CD4-positive, alpha-beta T cell (primary cell): ENCODE results near the gene CNNM3. TPM values are rescaled to one million over a fixed set of nuclear protein-coding genes. Genes with fewer than 3 reads are reported as not detected.

ENCODE experiments used
- ATAC-seq: fragments of 200-7000 bp; cut with Tn5 transposase; one replicate; pipeline ENCODE4 v1.10.0; 2022; ENCODE audit warnings: mild to moderate bottlenecking; ENCODE audit not compliant: poor library complexity
- CTCF ChIA-PET: fragments of 350-600 bp; sonication (Branson Sonifier 250); formaldehyde crosslinking; loops from one replicate; lab custom pipeline; 2021; ENCODE audit warnings: antibody characterized with exemption, inconsistent platforms; lab: Charles Lee
- POLR2A ChIA-PET: fragments of 350-600 bp; sonication (Branson Sonifier 250); formaldehyde crosslinking; loops from one replicate; lab custom pipeline; 2021; ENCODE audit warnings: antibody characterized with exemption, inconsistent platforms; lab: Charles Lee
- DNase-seq, 14 experiments: peaks; one replicate each; pipeline ENCODE4 v3.0.0-alpha.2; 2013 to 2020; ENCODE audit warnings: mixed read lengths in 2 of 14
- H3K27ac ChIP-seq, 2 donors: one replicate each; pipeline versions ENCODE4 v1.5.1 to v1.7.0; 2013; ENCODE audit warnings: low read length in 2 of 2, low read depth in 1 of 2, mild to moderate bottlenecking in 1 of 2
- H3K27me3 ChIP-seq, 2 experiments: 1 replicate in 1 of 2; 2 replicates in 1 of 2; pipeline versions ENCODE4 v1.6.1 to v1.7.0; 2013; ENCODE audit warnings: low read length in 2 of 2, control low read depth in 1 of 2, mild to moderate bottlenecking in 1 of 2, moderate library complexity in 1 of 2; ENCODE audit not compliant: insufficient read depth in 2 of 2, control insufficient read depth in 1 of 2
- H3K36me3 ChIP-seq: one replicate; pipeline ENCODE4 v1.6.1; 2013; ENCODE audit warnings: low read length, control low read depth; ENCODE audit not compliant: insufficient read depth
- H3K4me1 ChIP-seq: one replicate; pipeline ENCODE4 v1.6.1; 2013; ENCODE audit warnings: low read length, control low read depth; ENCODE audit not compliant: insufficient read depth
- H3K4me3 ChIP-seq: one replicate; pipeline ENCODE4 v1.5.1; 2013; ENCODE audit warnings: mild to moderate bottlenecking, low read length, moderate library complexity
- H3K9me3 ChIP-seq, 2 experiments: 1 replicate in 1 of 2; 2 replicates in 1 of 2; pipeline versions ENCODE4 v1.6.1 to v1.7.0; 2013; ENCODE audit warnings: low read length in 2 of 2, mild to moderate bottlenecking in 2 of 2, control low read depth in 1 of 2, moderate library complexity in 1 of 2; ENCODE audit not compliant: control insufficient read depth in 1 of 2, insufficient read depth in 1 of 2
- H3K27ac Mint-ChIP-seq: one replicate; pipeline ENCODE4 v1.8.0; 2020; ENCODE audit warnings: mixed read lengths
- H3K27me3 Mint-ChIP-seq: one replicate; pipeline ENCODE4 v1.8.0; 2021; ENCODE audit warnings: mixed read lengths
- H3K36me3 Mint-ChIP-seq: one replicate; pipeline ENCODE4 v1.8.0; 2021; ENCODE audit warnings: low read depth, mixed read lengths
- H3K4me1 Mint-ChIP-seq: one replicate; pipeline ENCODE4 v1.8.0; 2021; ENCODE audit warnings: low read depth, mixed read lengths
- H3K4me3 Mint-ChIP-seq: one replicate; pipeline ENCODE4 v1.8.0; 2020; ENCODE audit warnings: mild to moderate bottlenecking, mixed read lengths
- H3K9me3 Mint-ChIP-seq: one replicate; pipeline ENCODE4 v1.8.0; 2020; ENCODE audit warnings: mixed read lengths
- intact Hi-C, 2 experiments: fragments of 100-400 bp; cut with DNase I in 1 of 2; cut with micrococcal nuclease in 1 of 2; formaldehyde crosslinking; loops; one replicate each; pipeline versions ENCODE4 v1.15.1 to v1.9.0; 2023 to 2025; cut with DNase I, micrococcal nuclease
- total RNA-seq, 174 experiments: library from RNA in 2 of 174; stranded (reverse) in 2 of 174; gene quantifications; one replicate each; pipeline ENCODE4 v1.2.3 and lab custom pipeline; 2021 to 2026
- TF ChIP-seq, protein P1 (sequence below): fragments of 200-600 bp; IDR thresholded peaks from one replicate; pipeline ENCODE4 v1.8.0; 2022; ENCODE audit warnings: antibody characterized with exemption, mild to moderate bottlenecking

CNNM3 gene
- total RNA-seq, 2 experiments from 2014 or later: 48.7 to 53.5 TPM

DNA sequence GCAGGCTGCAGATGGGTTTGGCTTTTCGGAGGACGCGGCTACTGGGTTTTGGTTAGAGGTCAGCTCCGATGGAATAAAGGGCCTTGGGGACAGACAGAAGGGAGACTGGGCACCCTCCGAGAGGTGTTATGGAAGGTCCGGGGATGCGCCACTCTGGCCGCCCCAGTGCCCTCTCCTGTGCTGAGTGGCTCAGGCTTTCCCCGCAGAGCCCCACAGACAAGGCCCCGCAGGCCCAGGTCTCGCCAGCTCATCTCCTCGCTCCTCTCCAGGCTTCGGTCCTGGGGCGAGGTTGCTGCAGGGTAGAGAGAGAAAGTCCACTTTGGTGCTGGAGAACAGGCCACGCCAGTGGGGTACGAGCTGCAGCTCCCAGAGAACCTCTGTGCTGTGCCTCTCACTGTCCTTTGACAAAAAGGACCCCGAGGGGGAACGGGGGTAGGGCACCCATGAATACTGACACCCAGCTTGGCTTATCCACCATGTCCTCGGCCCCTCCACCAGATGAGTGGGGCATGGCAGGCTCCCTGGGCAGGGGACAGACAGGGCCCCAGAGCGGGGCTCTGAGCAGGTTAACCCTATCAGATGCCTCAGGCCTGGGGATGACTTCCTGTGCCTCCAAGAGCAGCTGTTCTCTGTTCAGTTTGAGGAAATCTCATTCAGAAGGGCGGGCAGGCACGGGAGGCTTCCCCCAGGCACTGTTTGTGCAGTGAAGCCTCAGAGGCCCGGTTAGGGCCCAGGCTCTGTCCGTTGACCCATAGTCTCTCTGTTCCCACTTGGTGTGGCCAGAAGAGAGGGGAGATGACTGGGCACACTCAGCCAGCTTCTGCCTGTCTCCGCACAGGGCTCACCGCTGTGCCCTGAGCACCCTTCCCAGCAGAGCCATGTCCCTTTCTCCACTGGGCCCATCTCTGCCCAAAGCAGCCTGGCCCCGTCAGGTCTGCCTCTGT lies 15.7 kb upstream of the CNNM3 start:
- DNase-seq: no peak
- peaks cover 16% of the 10 kb centered on the region for H3K36me3 Mint-ChIP-seq
- no peak overlapping the region for H3K4me3 Mint-ChIP-seq
- CTCF ChIA-PET: interaction anchor here (0.5 to 1.3 kb wide), 12 partner anchors 9 to 393 kb away, joined by 3 to 9 read pairs (median 4); no protein-coding TSS in a partner anchor
- H3K27me3 Mint-ChIP-seq: no peaks in the 10 kb centered on the region
- H3K9me3 Mint-ChIP-seq: no peaks in the 10 kb centered on the region
- TF ChIP-seq, protein P1, sequence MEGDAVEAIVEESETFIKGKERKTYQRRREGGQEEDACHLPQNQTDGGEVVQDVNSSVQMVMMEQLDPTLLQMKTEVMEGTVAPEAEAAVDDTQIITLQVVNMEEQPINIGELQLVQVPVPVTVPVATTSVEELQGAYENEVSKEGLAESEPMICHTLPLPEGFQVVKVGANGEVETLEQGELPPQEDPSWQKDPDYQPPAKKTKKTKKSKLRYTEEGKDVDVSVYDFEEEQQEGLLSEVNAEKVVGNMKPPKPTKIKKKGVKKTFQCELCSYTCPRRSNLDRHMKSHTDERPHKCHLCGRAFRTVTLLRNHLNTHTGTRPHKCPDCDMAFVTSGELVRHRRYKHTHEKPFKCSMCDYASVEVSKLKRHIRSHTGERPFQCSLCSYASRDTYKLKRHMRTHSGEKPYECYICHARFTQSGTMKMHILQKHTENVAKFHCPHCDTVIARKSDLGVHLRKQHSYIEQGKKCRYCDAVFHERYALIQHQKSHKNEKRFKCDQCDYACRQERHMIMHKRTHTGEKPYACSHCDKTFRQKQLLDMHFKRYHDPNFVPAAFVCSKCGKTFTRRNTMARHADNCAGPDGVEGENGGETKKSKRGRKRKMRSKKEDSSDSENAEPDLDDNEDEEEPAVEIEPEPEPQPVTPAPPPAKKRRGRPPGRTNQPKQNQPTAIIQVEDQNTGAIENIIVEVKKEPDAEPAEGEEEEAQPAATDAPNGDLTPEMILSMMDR: no peak
- H3K4me1 Mint-ChIP-seq: peaks cover 4% of the 10 kb centered on the region
- H3K27ac ChIP-seq: no peak overlapping the region
- H3K27ac Mint-ChIP-seq: no peak overlapping the region
- peaks cover 26% of the 10 kb centered on the region for H3K4me1 ChIP-seq
- H3K36me3 ChIP-seq: peaks cover 20% of the 10 kb centered on the region
- H3K9me3 ChIP-seq: no peaks in the 10 kb centered on the region
- peak; percentile 32 for ATAC-seq
- POLR2A ChIA-PET: interaction anchor here (0.7 to 2.6 kb wide), 3 partner anchors 15 to 312 kb away, joined by 3 to 14 read pairs (median 3); partner anchors contain the start of gene CNNM3
- intact Hi-C loops: loop anchor here (2.0 to 5.0 kb wide), 3 partner anchors 16 to 63 kb away; partner anchors contain the start of genes CNNM3 (in 1 of the 2) and LMAN2L (in 1 of the 2)
- no peak overlapping the region for H3K4me3 ChIP-seq
- H3K27me3 ChIP-seq: no peaks in the 10 kb centered on the region

DNA sequence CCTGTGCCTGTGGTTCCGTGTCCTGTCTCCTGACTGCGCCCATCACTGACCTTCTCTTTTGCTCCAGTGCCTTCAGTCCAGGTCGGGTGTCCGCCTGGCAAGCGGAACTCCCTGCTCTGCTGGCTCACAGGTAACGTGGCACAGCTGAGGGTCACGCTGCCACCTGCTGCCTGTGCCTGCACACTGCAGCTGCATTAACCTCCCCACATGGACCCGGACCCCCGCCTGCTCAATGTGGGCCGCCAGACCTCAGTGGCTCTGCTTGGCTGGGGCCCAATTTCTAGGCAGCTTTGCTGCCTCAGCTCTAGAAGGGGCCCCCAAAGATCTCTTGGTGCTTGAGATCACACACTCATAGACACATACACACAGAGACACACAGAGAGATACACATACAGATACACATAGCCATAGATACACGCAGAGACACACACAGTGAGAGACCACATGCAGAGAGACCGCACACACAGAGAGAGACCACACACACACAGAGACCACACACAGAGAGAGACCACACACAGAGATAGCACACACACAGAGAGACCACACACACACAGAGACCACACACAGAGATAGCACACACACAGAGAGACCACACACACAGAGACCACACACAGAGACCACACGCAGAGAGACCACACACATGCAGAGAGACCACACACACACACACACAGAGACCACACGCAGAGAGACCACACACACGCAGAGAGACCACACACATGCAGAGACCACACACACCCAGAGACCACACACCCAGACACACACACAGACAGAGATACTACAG lies 14.9 kb upstream of the CNNM3 start:
- Mint-ChIP-seq H3K36me3 (peaks cover 16% of the 10 kb centered on the region), H3K27me3 (no peaks in the 10 kb centered on the region), H3K4me3 (no peak overlapping the region), H3K9me3 (no peaks in the 10 kb centered on the region), H3K27ac (no peak overlapping the region), H3K4me1 (peaks cover 7% of the 10 kb centered on the region)
- peak; percentile 60 to 83 (median 67) for DNase-seq
- Histone ChIP-seq H3K27me3 (no peaks in the 10 kb centered on the region), H3K4me3 (no peak overlapping the region), H3K27ac (no peak overlapping the region), H3K9me3 (no peaks in the 10 kb centered on the region), H3K4me1 (peaks cover 27% of the 10 kb centered on the region), H3K36me3 (peaks cover 20% of the 10 kb centered on the region)
- intact Hi-C loops: loop anchor here (2.0 to 5.0 kb wide), 3 partner anchors 16 to 64 kb away; partner anchors contain the start of genes CNNM3 (in 1 of the 2) and LMAN2L (in 1 of the 2)
- POLR2A ChIA-PET: interaction anchor here (0.7 to 2.6 kb wide), 3 partner anchors 15 to 311 kb away, joined by 3 to 14 read pairs (median 3); partner anchors contain the start of gene CNNM3
- ATAC-seq: peak; percentile 99
- CTCF ChIA-PET: interaction anchor here (0.5 to 1.3 kb wide), 11 partner anchors 10 to 394 kb away, joined by 3 to 9 read pairs (median 4); no protein-coding TSS in a partner anchor
- TF ChIP-seq, protein P1: peak; percentile 76
